ENCODE results near the gene SORBS2. TPM values are rescaled to one million over a fixed set of nuclear protein-coding genes. Genes with fewer than 3 reads are reported as not detected.

Gene SORBS2
- total RNA-seq, 1 experiment from 2014 or later = 17.4 TPM

DNA sequence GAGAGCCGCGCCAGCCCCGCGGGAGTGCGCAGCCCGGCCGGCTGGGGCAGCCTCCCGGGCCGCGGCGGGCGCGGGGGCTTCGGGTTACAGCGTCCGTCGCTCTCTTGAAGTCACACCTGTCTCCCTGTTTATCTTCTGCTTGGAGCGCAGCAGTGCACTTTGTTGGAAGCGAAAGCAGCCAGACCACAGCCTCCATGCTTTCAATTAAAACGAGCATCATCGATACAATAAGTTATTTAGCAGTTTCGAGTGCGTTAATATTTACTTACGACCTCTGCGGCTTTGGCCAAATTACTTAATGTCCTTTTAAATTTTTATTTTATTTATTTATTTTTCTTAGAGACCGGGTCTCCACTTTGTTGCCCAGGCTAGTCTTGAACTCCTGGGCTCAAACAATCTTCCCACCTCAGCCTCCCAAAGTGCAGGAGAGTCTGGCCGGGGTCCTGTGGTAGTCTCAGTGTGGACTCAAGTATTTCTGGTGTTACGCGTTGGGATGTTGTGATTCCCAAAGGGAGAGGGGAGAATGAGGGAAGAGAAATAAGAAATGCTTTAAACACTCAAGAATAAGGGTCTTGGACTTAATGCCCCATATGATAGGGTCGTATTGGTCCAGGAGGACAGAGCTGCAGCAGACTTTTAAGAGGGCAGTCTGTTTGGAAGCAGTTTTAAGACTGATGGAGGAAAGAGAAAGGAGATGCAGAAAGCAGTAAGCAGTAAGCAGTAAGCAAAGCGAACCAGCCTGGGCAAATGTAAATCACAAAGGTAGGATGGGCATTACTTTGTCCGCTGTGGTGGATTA is 276.2 kb downstream of the SORBS2 start:
- peak in 1 of 2 experiments; percentile 29 for DNase-seq (ENCODE audit: low read depth in 1 of 2, low spot score in 2 of 2)
- Histone ChIP-seq H3K27ac (peak overlapping the region; percentile 72; the same call in 1 of the 2 replicates), H3K27me3 (replicated peaks) (no peaks in the 10 kb centered on the region)

More for the DNA sequence above, 276.2 kb downstream of the SORBS2 start:
- Histone ChIP-seq H3K9me3 (replicated peaks) (no peaks in the 10 kb centered on the region), H3K4me1 (replicated peaks) (peaks cover 33% of the 10 kb centered on the region), H3K4me3 (peak overlapping the region; percentile 92), H3K36me3 (peaks cover 10% of the 10 kb centered on the region)
